Parietal lobe (tissue), 2 donors: ENCODE measurements around the gene TRIM46. TPM values are rescaled to one million over a fixed set of nuclear protein-coding genes. Genes with fewer than 3 reads are reported as not detected.

Source experiments
- small RNA-seq: library from RNA; depleted of rRNA; stranded (forward); fragments of <200 nt; gene quantifications from one replicate; pipeline ENCODE3, GENCODE V24; 2014; ENCODE audit warnings: low replicate concordance
- total RNA-seq: library from RNA; depleted of rRNA; stranded (reverse); fragments of >200 nt; gene quantifications from one replicate; pipeline ENCODE4 v1.2.3, GENCODE V29; 2014

Gene TRIM46
- 36.3 TPM for total RNA-seq

GRCh38 chr1:155173478-155174323 is at the start of gene TRIM46:
TRIM46 (plus strand) TSS chr1:155173849; CDS start chr1:155173967, 118 bp downstream.

GRCh38 chr1:155127105-155127966 is 46.3 kb upstream of the TRIM46 start, which contains the start of gene EFNA1:
EFNA1 (plus strand) TSS chr1:155127876; CDS start chr1:155127978, 102 bp downstream.

GRCh38 chr1:155135415-155136028 is 38.1 kb upstream of the TRIM46 start, which contains the start of gene SLC50A1:
SLC50A1 (plus strand) TSS chr1:155135852; CDS start chr1:155135912, 60 bp downstream.

GRCh38 chr1:155139895-155140629 is 33.6 kb upstream of the TRIM46 start, which contains the start of gene DPM3:
DPM3 (minus strand) TSS chr1:155140531; CDS start chr1:155140240, 291 bp downstream.

GRCh38 chr1:155172732-155173477 is 744 bp upstream of the TRIM46 start, which contains the start of gene KRTCAP2:
KRTCAP2 (minus strand) TSS chr1:155173304; CDS start chr1:155173224, 80 bp downstream.

GRCh38 chr1:155207806-155208540 is 34.3 kb downstream of the TRIM46 start, which contains the start of gene THBS3:
THBS3 (minus strand) TSS chr1:155207897; CDS start chr1:155207876, 21 bp downstream.

GRCh38 chr1:155208541-155209311 is 35.1 kb downstream of the TRIM46 start, which contains the start of gene MTX1:
MTX1 (plus strand) TSS chr1:155208695; CDS start chr1:155208805, 110 bp downstream.

Small RNA genes within 50 kb of the gene (small RNA-seq; reads per million reads assigned to genes)
- gene HMGN2P18: not detected

Other genes with a start within 250 kb of the TRIM46 start
- 15.0 TPM for gene PMVK, start 237.1 kb upstream of the TRIM46 start, total RNA-seq
- 20.0 TPM for gene PBXIP1, start 217.8 kb upstream of the TRIM46 start, total RNA-seq
- gene PYGO2, start 212.1 kb upstream of the TRIM46 start, total RNA-seq: 15.0 TPM
- 8.8 TPM for gene SHC1, start 203.1 kb upstream of the TRIM46 start, total RNA-seq
- 15.0 TPM for gene CKS1B, start 199.2 kb upstream of the TRIM46 start, total RNA-seq
- gene FLAD1, start 190.5 kb upstream of the TRIM46 start, total RNA-seq: 23.8 TPM
- gene LENEP, start 180.3 kb upstream of the TRIM46 start, total RNA-seq: 2.5 TPM
- gene ZBTB7B, start 171.0 kb upstream of the TRIM46 start, total RNA-seq: 0.94 TPM
- not detected for gene DCST2, start 140.1 kb upstream of the TRIM46 start, total RNA-seq
- gene DCST1, start 140.0 kb upstream of the TRIM46 start, total RNA-seq: not detected
- gene ADAM15, start 122.5 kb upstream of the TRIM46 start, total RNA-seq: 27.9 TPM
- gene EFNA4, start 110.1 kb upstream of the TRIM46 start, total RNA-seq: 0.63 TPM
- 11.3 TPM for gene EFNA3, start 95.0 kb upstream of the TRIM46 start, total RNA-seq
- 5.6 TPM for gene EFNA1, start 46.0 kb upstream of the TRIM46 start, total RNA-seq
- gene SLC50A1, start 38.0 kb upstream of the TRIM46 start, total RNA-seq: 7.5 TPM
- 12.5 TPM for gene DPM3, start 33.3 kb upstream of the TRIM46 start, total RNA-seq
- gene KRTCAP2, start 545 bp upstream of the TRIM46 start, total RNA-seq: 37.2 TPM
- gene THBS3, start 34.0 kb downstream of the TRIM46 start, total RNA-seq: 17.2 TPM
- 16.6 TPM for gene MTX1, start 34.8 kb downstream of the TRIM46 start, total RNA-seq
- gene ENTREP3, start 81.6 kb downstream of the TRIM46 start, total RNA-seq: 8.8 TPM
- 22.8 TPM for gene SCAMP3, start 88.5 kb downstream of the TRIM46 start, total RNA-seq
- 46.3 TPM for gene CLK2, start 99.7 kb downstream of the TRIM46 start, total RNA-seq
- gene HCN3, start 103.6 kb downstream of the TRIM46 start, total RNA-seq: 27.2 TPM
- gene PKLR, start 127.6 kb downstream of the TRIM46 start, total RNA-seq: not detected
- 119 TPM for gene FDPS, start 135.0 kb downstream of the TRIM46 start, total RNA-seq
- 62.6 TPM for gene RUSC1, start 147.0 kb downstream of the TRIM46 start, total RNA-seq